Measurements from ENCODE around the gene APELA.

GRCh38 chr4:164904336-164904735 is 27.4 kb downstream of the APELA start:
- TF ChIP-seq, protein P1, sequence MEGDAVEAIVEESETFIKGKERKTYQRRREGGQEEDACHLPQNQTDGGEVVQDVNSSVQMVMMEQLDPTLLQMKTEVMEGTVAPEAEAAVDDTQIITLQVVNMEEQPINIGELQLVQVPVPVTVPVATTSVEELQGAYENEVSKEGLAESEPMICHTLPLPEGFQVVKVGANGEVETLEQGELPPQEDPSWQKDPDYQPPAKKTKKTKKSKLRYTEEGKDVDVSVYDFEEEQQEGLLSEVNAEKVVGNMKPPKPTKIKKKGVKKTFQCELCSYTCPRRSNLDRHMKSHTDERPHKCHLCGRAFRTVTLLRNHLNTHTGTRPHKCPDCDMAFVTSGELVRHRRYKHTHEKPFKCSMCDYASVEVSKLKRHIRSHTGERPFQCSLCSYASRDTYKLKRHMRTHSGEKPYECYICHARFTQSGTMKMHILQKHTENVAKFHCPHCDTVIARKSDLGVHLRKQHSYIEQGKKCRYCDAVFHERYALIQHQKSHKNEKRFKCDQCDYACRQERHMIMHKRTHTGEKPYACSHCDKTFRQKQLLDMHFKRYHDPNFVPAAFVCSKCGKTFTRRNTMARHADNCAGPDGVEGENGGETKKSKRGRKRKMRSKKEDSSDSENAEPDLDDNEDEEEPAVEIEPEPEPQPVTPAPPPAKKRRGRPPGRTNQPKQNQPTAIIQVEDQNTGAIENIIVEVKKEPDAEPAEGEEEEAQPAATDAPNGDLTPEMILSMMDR (IDR thresholded peaks at IDR 0.05; ENCODE audit: low read length): no peak
- TF ChIP-seq EZH2 (optimal IDR thresholded peaks at IDR 0.05; ENCODE audit: low read depth, low read length) (no peak), EZH2phosphoT487 (IDR thresholded peaks at IDR 0.05; ENCODE audit: low read length) (no peak)

Measured in MM.1S (cell line).